HepG2 (cell line): ENCODE results near the gene NMT2. TPM values are rescaled to one million over a fixed set of nuclear protein-coding genes. Genes with fewer than 3 reads are reported as not detected.
A peak's percentile ranks its signal among the peaks of the same experiment; 100 is the strongest.

Source experiments
- BRD4 ChIP-seq: sonication (generic); formaldehyde crosslinking; IDR thresholded peaks from 2 replicates; pipeline ENCODE4 v1.4.0; 2020; ENCODE audit warnings: missing genetic modification reagents
- ESRRA ChIP-seq: sonication (generic); formaldehyde crosslinking; IDR thresholded peaks from 2 replicates; pipeline ENCODE4 v1.5.1; 2020; ENCODE audit warnings: mild to moderate bottlenecking, low read depth, missing genetic modification reagents
- GABPA ChIP-seq, 2 experiments: IDR thresholded peaks; 2 replicates each; pipeline ENCODE4 v1.6.1; 2011 to 2016; ENCODE audit warnings: low read depth in 2 of 2, low read length in 1 of 2, missing biosample characterization in 1 of 2, missing genetic modification characterization in 1 of 2
- GTF3A ChIP-seq: sonication (generic); formaldehyde crosslinking; conservative IDR thresholded peaks from 2 replicates; pipeline ENCODE4 v1.4.0; 2020; ENCODE audit warnings: mild to moderate bottlenecking, missing genetic modification reagents
- HMGXB4 ChIP-seq, 2 experiments: sonication (generic) in 1 of 2; formaldehyde crosslinking in 1 of 2; IDR thresholded peaks; 2 replicates each; pipeline versions ENCODE4 v1.4.0 to v1.6.1; 2018 to 2020; ENCODE audit warnings: missing genetic modification reagents in 2 of 2, borderline replicate concordance in 1 of 2, low read depth in 1 of 2, mild to moderate bottlenecking in 1 of 2, missing biosample characterization in 1 of 2
- JARID2 ChIP-seq: sonication (generic); formaldehyde crosslinking; IDR thresholded peaks from 2 replicates; pipeline ENCODE4 v1.8.1; 2023; ENCODE audit warnings: missing genetic modification reagents, inconsistent platforms; ENCODE audit not compliant: insufficient replicate concordance
- LCORL ChIP-seq, 2 experiments: fragments of 450-650 bp in 1 of 2; sonication (generic) in 1 of 2; formaldehyde crosslinking in 1 of 2; IDR thresholded peaks; 2 replicates each; pipeline versions ENCODE4 v1.5.0 to v1.6.1; 2017 to 2020; ENCODE audit warnings: antibody characterized with exemption in 1 of 2, missing genetic modification reagents in 1 of 2
- MAF1 ChIP-seq: sonication (generic); formaldehyde crosslinking; IDR thresholded peaks from 2 replicates; pipeline ENCODE4 v1.5.0; 2020; ENCODE audit warnings: missing genetic modification reagents, borderline replicate concordance
- MYC ChIP-seq: sonication (generic); formaldehyde crosslinking; IDR thresholded peaks from 2 replicates; pipeline ENCODE4 v1.9.0; 2021; ENCODE audit warnings: missing genetic modification reagents, borderline replicate concordance
- PHB2 ChIP-seq: fragments of 450-650 bp; IDR thresholded peaks from 2 replicates; pipeline ENCODE4 v1.6.1; 2018; ENCODE audit not compliant: partially characterized antibody
- RFXAP ChIP-seq: sonication (generic); formaldehyde crosslinking; IDR thresholded peaks from 2 replicates; pipeline ENCODE4 v1.4.0; 2020; ENCODE audit warnings: missing genetic modification reagents, borderline replicate concordance
- SIN3A ChIP-seq: IDR thresholded peaks from 2 replicates; pipeline ENCODE4 v1.6.1; 2011; ENCODE audit warnings: low read depth, mild to moderate bottlenecking, control low read depth, low read length, borderline replicate concordance
- ZNF44 ChIP-seq: sonication (generic); formaldehyde crosslinking; IDR thresholded peaks from 2 replicates; pipeline ENCODE4 v1.5.1; 2020; ENCODE audit warnings: mild to moderate bottlenecking, missing genetic modification reagents
- ZNF703 ChIP-seq: sonication (generic); formaldehyde crosslinking; IDR thresholded peaks from 2 replicates; pipeline ENCODE4 v1.5.1; 2020; ENCODE audit warnings: missing genetic modification reagents, mild to moderate bottlenecking, moderate library complexity, borderline replicate concordance
- ZNF780A ChIP-seq: sonication (generic); formaldehyde crosslinking; IDR thresholded peaks from 2 replicates; pipeline ENCODE4 v1.8.0; 2022; ENCODE audit warnings: mild to moderate bottlenecking, missing genetic modification reagents, moderate library complexity
- polyA plus RNA-seq, 8 experiments: library from polyadenylated mRNA; depleted of rRNA in 3 of 8; stranded (reverse) in 7 of 8; unstranded in 1 of 8; fragments of >200 nt; fragmentation: Illumina TruSeq in 4 of 8; extraction: Trizol in 4 of 8; gene quantifications; 2 replicates each; pipeline versions ENCODE4 v1.2.1 to v1.2.3, GENCODE V29; 2011 to 2016; ENCODE audit warnings: low read depth in 4 of 8, missing spikeins in 1 of 8, mixed read lengths in 1 of 8; ENCODE audit not compliant: insufficient read depth in 1 of 8
- total RNA-seq, 5 experiments: library from RNA; depleted of rRNA; stranded (reverse); fragments of >200 nt; fragmentation: Illumina TruSeq; extraction: Trizol; gene quantifications; 2 replicates each; pipeline ENCODE4 v1.2.3, GENCODE V29; 2016; ENCODE audit warnings: low read depth in 1 of 5
- TF ChIP-seq, protein P1 (sequence below), 2 experiments: fragments of 450-650 bp in 1 of 2; sonication (generic) in 1 of 2; formaldehyde crosslinking in 1 of 2; IDR thresholded peaks; 2 replicates each; pipeline versions ENCODE4 v1.6.1 to v1.8.0; 2016 to 2022; ENCODE audit warnings: antibody characterized with exemption in 1 of 2, mild to moderate bottlenecking in 1 of 2, missing genetic modification reagents in 1 of 2

The NMT2 gene
- total and polyA plus RNA-seq, 2 of the 13 experiments (the other 11 are each of a cell fraction or from before 2014, with no cell fraction given), result 10.1 to 23.8 TPM

DNA sequence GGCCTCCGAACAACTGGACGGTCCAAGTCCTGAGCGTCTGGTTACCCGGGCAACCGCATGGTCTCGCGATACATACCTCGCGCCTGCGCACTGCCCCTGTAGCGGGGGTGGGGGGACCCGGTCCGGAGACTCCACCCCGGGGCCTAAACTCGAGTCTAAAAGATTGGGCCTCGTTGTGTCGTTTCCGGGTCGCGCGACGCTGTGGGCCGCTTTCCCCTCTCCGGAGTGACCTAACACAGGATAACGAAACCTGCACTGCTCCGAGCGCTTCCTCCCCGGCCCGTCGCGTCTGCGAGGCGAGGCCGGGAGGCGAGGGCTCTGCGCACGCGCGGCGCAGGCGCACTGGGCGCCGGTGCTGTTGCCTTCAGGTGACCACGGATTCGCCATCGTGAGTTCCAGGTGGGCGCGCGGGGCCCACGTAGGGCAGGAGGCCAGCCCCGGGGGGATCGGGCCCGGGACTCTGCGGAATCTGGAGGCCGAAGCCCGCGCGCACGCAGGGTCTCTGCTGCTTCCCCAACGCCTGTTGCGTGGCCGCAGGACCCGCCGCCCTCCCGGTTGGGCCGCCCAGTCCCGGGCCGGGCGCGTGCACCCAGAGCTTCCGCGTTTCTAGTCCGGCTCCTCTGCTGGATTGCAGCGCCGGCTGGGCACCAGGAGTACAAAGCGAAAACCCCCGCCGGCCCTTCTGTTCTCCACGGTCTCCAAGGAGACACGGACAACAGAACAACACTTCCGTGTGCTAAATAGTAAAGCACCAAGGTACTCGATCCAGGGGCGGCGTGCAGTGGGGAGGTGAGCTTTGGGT is 71.3 kb downstream of the NMT2 start, which contains the start of gene RPP38 (continued):
- TF ChIP-seq, protein P1, sequence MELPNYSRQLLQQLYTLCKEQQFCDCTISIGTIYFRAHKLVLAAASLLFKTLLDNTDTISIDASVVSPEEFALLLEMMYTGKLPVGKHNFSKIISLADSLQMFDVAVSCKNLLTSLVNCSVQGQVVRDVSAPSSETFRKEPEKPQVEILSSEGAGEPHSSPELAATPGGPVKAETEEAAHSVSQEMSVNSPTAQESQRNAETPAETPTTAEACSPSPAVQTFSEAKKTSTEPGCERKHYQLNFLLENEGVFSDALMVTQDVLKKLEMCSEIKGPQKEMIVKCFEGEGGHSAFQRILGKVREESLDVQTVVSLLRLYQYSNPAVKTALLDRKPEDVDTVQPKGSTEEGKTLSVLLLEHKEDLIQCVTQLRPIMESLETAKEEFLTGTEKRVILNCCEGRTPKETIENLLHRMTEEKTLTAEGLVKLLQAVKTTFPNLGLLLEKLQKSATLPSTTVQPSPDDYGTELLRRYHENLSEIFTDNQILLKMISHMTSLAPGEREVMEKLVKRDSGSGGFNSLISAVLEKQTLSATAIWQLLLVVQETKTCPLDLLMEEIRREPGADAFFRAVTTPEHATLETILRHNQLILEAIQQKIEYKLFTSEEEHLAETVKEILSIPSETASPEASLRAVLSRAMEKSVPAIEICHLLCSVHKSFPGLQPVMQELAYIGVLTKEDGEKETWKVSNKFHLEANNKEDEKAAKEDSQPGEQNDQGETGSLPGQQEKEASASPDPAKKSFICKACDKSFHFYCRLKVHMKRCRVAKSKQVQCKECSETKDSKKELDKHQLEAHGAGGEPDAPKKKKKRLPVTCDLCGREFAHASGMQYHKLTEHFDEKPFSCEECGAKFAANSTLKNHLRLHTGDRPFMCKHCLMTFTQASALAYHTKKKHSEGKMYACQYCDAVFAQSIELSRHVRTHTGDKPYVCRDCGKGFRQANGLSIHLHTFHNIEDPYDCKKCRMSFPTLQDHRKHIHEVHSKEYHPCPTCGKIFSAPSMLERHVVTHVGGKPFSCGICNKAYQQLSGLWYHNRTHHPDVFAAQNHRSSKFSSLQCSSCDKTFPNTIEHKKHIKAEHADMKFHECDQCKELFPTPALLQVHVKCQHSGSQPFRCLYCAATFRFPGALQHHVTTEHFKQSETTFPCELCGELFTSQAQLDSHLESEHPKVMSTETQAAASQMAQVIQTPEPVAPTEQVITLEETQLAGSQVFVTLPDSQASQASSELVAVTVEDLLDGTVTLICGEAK (IDR thresholded peaks at IDR 0.05), result no peak
- TF ChIP-seq, protein P1 (CRISPR knock-in tag; IDR thresholded peaks at IDR 0.05), result peak; percentile 93
- 0 out of 2 replicates have a peak, but pooled peaks have one; percentile 31 for TF ChIP-seq ESRRA (CRISPR knock-in tag)
- no peak for TF ChIP-seq GABPA (IDR thresholded peaks at IDR 0.05; ENCODE audit: low read depth, low read length)
- no peak; the same call in 1 of the 2 replicates for TF ChIP-seq GABPA (CRISPR knock-in tag; IDR thresholded peaks at IDR 0.05; ENCODE audit: low read depth)
- TF ChIP-seq LCORL (IDR thresholded peaks at IDR 0.05), result no peak
- TF ChIP-seq LCORL (CRISPR knock-in tag; IDR thresholded peaks at IDR 0.05), result peak; percentile 60
- TF ChIP-seq PHB2, result no peak
- no peak for TF ChIP-seq JARID2
- TF ChIP-seq SIN3A, result peak; percentile 89; the same call in 1 of the 2 replicates
- TF ChIP-seq RFXAP (CRISPR knock-in tag), result peak; percentile 70
- TF ChIP-seq HMGXB4 (CRISPR knock-in tag; IDR thresholded peaks at IDR 0.05; ENCODE audit: borderline replicate concordance in 1 of 2, low read depth in 1 of 2), result peak; percentile 89 to 90
- peak; percentile 90; the same call in 1 of the 2 replicates for TF ChIP-seq ZNF44 (CRISPR knock-in tag)
- peak; percentile 68; the same call in 1 of the 2 replicates for TF ChIP-seq ZNF703 (CRISPR knock-in tag)
- TF ChIP-seq ZNF780A (CRISPR knock-in tag), result no peak
- TF ChIP-seq MAF1 (CRISPR knock-in tag), result no peak
- peak; percentile 88 for TF ChIP-seq BRD4 (CRISPR knock-in tag)
- TF ChIP-seq MYC (CRISPR knock-in tag), result peak; percentile 94
- 0 out of 2 replicates have a peak, but pooled peaks have one; percentile 29 for TF ChIP-seq GTF3A (CRISPR knock-in tag)
